H1 (cell line): ENCODE data around the gene NUP42. TPM values are rescaled to one million over a fixed set of nuclear protein-coding genes. Genes with fewer than 3 reads are reported as not detected.

Experiments used
- CTCF ChIA-PET: fragments of 300-600 bp; sonication (Branson Sonifier 250); formaldehyde crosslinking; loops from one replicate; lab custom pipeline; 2021; ENCODE audit not compliant: partially characterized antibody; lab: Charles Lee
- POLR2A ChIA-PET: fragments of 300-600 bp; sonication (Branson Sonifier 250); formaldehyde crosslinking; loops from one replicate; lab custom pipeline; 2021; ENCODE audit warnings: inconsistent platforms; ENCODE audit not compliant: partially characterized antibody; lab: Charles Lee
- DNase-seq, 2 experiments: peaks; one replicate each; pipeline versions ENCODE4 v3.0.0 to v3.0.0-alpha.2; 2010 to 2022; ENCODE audit warnings: low spot score in 2 of 2, low read depth in 1 of 2, mixed read lengths in 1 of 2
- FAIRE-seq: peaks from 2 replicates; lab custom pipeline; 2011; peaks lifted over from hg19 to GRCh38; lab: Jason Lieb, UNC
- H2AFZ ChIP-seq: 2 replicates; pipeline ENCODE4 v1.8.1; 2012; ENCODE audit warnings: low read length, inconsistent platforms
- H2AK5ac ChIP-seq: 2 replicates; pipeline ENCODE4 v1.6.1; 2013; ENCODE audit warnings: low read depth, low read length
- H2BK120ac ChIP-seq: replicated peaks from 2 replicates; pipeline ENCODE3; 2013; ENCODE audit warnings: low read depth, low read length, inconsistent platforms
- H2BK12ac ChIP-seq: 2 replicates; pipeline ENCODE4 v1.6.1; 2013; ENCODE audit warnings: low read depth, low read length
- H2BK15ac ChIP-seq: 2 replicates; pipeline ENCODE4 v1.6.1; 2013; ENCODE audit warnings: low read length
- H2BK20ac ChIP-seq: 2 replicates; pipeline ENCODE4 v1.6.1; 2013; ENCODE audit warnings: low read length
- H2BK5ac ChIP-seq: 2 replicates; pipeline ENCODE4 v1.6.1; 2013; ENCODE audit warnings: low read depth, low read length
- H3K14ac ChIP-seq: 2 replicates; pipeline ENCODE4 v1.6.1; 2013; ENCODE audit warnings: inconsistent platforms; ENCODE audit not compliant: insufficient read length
- H3K18ac ChIP-seq: 2 replicates; pipeline ENCODE4 v1.6.1; 2013; ENCODE audit warnings: low read length; ENCODE audit errors: extremely low read depth
- H3K23ac ChIP-seq: 2 replicates; pipeline ENCODE4 v1.6.1; 2013; ENCODE audit warnings: inconsistent platforms; ENCODE audit not compliant: insufficient read length
- H3K23me2 ChIP-seq: 2 replicates; pipeline ENCODE4 v1.6.1; 2013; ENCODE audit warnings: low read depth, low read length
- H3K27ac ChIP-seq: 2 replicates; pipeline ENCODE4 v1.6.1; 2011; ENCODE audit warnings: low read depth, low read length, inconsistent platforms
- H3K27me3 ChIP-seq, 4 experiments: replicated peaks in 1 of 4; 1 replicate in 1 of 4; 2 replicates in 3 of 4; pipeline versions ENCODE4 v1.6.1 to v1.8.1; 2011 to 2013; ENCODE audit warnings: low read length in 3 of 4, mild to moderate bottlenecking in 3 of 4, inconsistent platforms in 2 of 4, mixed read lengths in 2 of 4, moderate library complexity in 1 of 4; ENCODE audit not compliant: control insufficient read depth in 3 of 4, insufficient read depth in 3 of 4; ENCODE audit errors: extremely low read depth in 1 of 4
- H3K36me3 ChIP-seq, 4 experiments: 2 replicates each; pipeline versions ENCODE4 v1.6.1 to v1.8.1; 2011 to 2013; ENCODE audit warnings: mild to moderate bottlenecking in 4 of 4, low read length in 3 of 4, moderate library complexity in 2 of 4, control low read depth in 1 of 4, inconsistent platforms in 1 of 4; ENCODE audit not compliant: insufficient read depth in 4 of 4, control insufficient read depth in 2 of 4
- H3K4ac ChIP-seq: replicated peaks from 2 replicates; pipeline ENCODE3; 2013; ENCODE audit warnings: low read length, low read depth, mixed read lengths, inconsistent platforms; ENCODE audit not compliant: insufficient read length
- H3K4me1 ChIP-seq, 4 experiments: replicated peaks in 1 of 4; 1 replicate in 1 of 4; 2 replicates in 3 of 4; pipeline versions ENCODE4 v1.6.1 to v1.8.1; 2011 to 2013; ENCODE audit warnings: low read length in 3 of 4, inconsistent platforms in 2 of 4, mixed read lengths in 1 of 4; ENCODE audit not compliant: insufficient read depth in 4 of 4, control insufficient read depth in 3 of 4
- H3K4me2 ChIP-seq, 2 experiments: 2 replicates each; pipeline versions ENCODE4 v1.6.1 to v1.8.1; 2011 to 2013; ENCODE audit warnings: low read depth in 2 of 2, low read length in 2 of 2, control low read depth in 1 of 2, inconsistent platforms in 1 of 2, mild to moderate bottlenecking in 1 of 2; ENCODE audit not compliant: insufficient read depth in 1 of 2
- H3K4me3 ChIP-seq, 4 experiments: fragments of 200-600, 300-600 bp in 1 of 4; sonication (generic), shearing (Covaris generic), sonication (Bioruptor Twin) in 1 of 4; 2 replicates each; pipeline versions ENCODE4 v1.5.1 to v1.8.1; 2011 to 2016; ENCODE audit warnings: low read length in 4 of 4, low read depth in 3 of 4, control low read depth in 2 of 4, inconsistent platforms in 2 of 4, mild to moderate bottlenecking in 2 of 4, mixed read lengths in 1 of 4, moderate library complexity in 1 of 4; ENCODE audit not compliant: insufficient read depth in 2 of 4; ENCODE audit errors: extremely low read depth in 1 of 4
- H3K56ac ChIP-seq: replicated peaks from 2 replicates; pipeline ENCODE3; 2013; ENCODE audit warnings: low read depth, mild to moderate bottlenecking, mixed read lengths, low read length, inconsistent platforms; ENCODE audit not compliant: insufficient read length
- H3K79me1 ChIP-seq: 2 replicates; pipeline ENCODE4 v1.6.1; 2013; ENCODE audit warnings: low read depth, low read length, control low read depth
- H3K79me2 ChIP-seq, 2 experiments: 2 replicates each; pipeline versions ENCODE4 v1.6.1 to v1.8.1; 2012 to 2013; ENCODE audit warnings: low read length in 2 of 2, mild to moderate bottlenecking in 2 of 2, inconsistent platforms in 1 of 2; ENCODE audit not compliant: insufficient read depth in 2 of 2, control insufficient read depth in 1 of 2
- H3K9ac ChIP-seq, 4 experiments: replicated peaks in 1 of 4; 1 replicate in 1 of 4; 2 replicates in 3 of 4; pipeline versions ENCODE4 v1.6.1 to v1.8.1; 2011 to 2013; ENCODE audit warnings: low read depth in 3 of 4, low read length in 3 of 4, control low read depth in 2 of 4, mild to moderate bottlenecking in 2 of 4, moderate library complexity in 2 of 4, inconsistent platforms in 1 of 4; ENCODE audit errors: extremely low read depth in 1 of 4
- H3K9me3 ChIP-seq, 2 experiments: 2 replicates each; pipeline versions ENCODE4 v1.6.1 to v1.8.1; 2012 to 2013; ENCODE audit warnings: mild to moderate bottlenecking in 2 of 2, moderate library complexity in 2 of 2, control low read depth in 1 of 2, inconsistent platforms in 1 of 2, low read depth in 1 of 2, low read length in 1 of 2, mixed read lengths in 1 of 2; ENCODE audit not compliant: insufficient read depth in 2 of 2
- H4K20me1 ChIP-seq, 2 experiments: replicated peaks in 1 of 2; 2 replicates each; pipeline versions ENCODE3 to v1.8.1; 2011 to 2013; ENCODE audit warnings: inconsistent platforms in 2 of 2, low read length in 2 of 2, mild to moderate bottlenecking in 1 of 2; ENCODE audit not compliant: insufficient read depth in 2 of 2, control insufficient read depth in 1 of 2
- H4K5ac ChIP-seq: 2 replicates; pipeline ENCODE4 v1.6.1; 2013; ENCODE audit warnings: low read length, low read depth, mixed read lengths, inconsistent platforms; ENCODE audit not compliant: insufficient read length
- H4K8ac ChIP-seq: 2 replicates; pipeline ENCODE4 v1.8.0; 2013; ENCODE audit warnings: mild to moderate bottlenecking, moderate library complexity, low read length, inconsistent platforms; ENCODE audit not compliant: insufficient read depth; ENCODE audit errors: extremely low read depth
- H4K91ac ChIP-seq: replicated peaks from 2 replicates; pipeline ENCODE3; 2013; ENCODE audit warnings: low read length, mixed read lengths, inconsistent platforms; ENCODE audit not compliant: insufficient read length
- ASH2L ChIP-seq: fragments of 200-600, 300-600 bp; sonication (generic); IDR thresholded peaks from one replicate; pipeline ENCODE4 v1.7.1; 2017; ENCODE audit warnings: low read length
- CBX5 ChIP-seq: fragments of 300-800, 300-1000 bp; sonication (generic); IDR thresholded peaks from 2 replicates; pipeline ENCODE4 v1.7.1; 2016; ENCODE audit warnings: antibody characterized with exemption, low read length, low read depth
- CREB1 ChIP-seq: IDR thresholded peaks from 2 replicates; pipeline ENCODE4 v1.6.1; 2012; ENCODE audit warnings: inconsistent platforms
- EZH2 ChIP-seq: fragments of 200-600 bp; sonication (generic); IDR thresholded peaks from 2 replicates; pipeline ENCODE4 v1.7.1; 2012; ENCODE audit warnings: low read depth, mild to moderate bottlenecking, moderate library complexity, low read length, inconsistent platforms; ENCODE audit not compliant: severe bottlenecking
- KDM1A ChIP-seq: fragments of 200-600, 300-600 bp; sonication (generic); IDR thresholded peaks from 2 replicates; pipeline ENCODE4 v1.7.1; 2016; ENCODE audit warnings: mild to moderate bottlenecking, low read length, borderline replicate concordance
- RAD21 ChIP-seq, 2 experiments: IDR thresholded peaks in 1 of 2; conservative IDR thresholded peaks in 1 of 2; 2 replicates each; pipeline ENCODE4 v1.6.1; 2011; ENCODE audit warnings: low read depth in 2 of 2, low read length in 2 of 2, improper control_type of control experiment in 1 of 2, inconsistent platforms in 1 of 2, mild to moderate bottlenecking in 1 of 2, moderate library complexity in 1 of 2
- RFX5 ChIP-seq: IDR thresholded peaks from 2 replicates; pipeline ENCODE4 v1.6.1; 2011; ENCODE audit warnings: low read depth, low read length, improper control_type of control experiment, borderline replicate concordance
- SP2 ChIP-seq: IDR thresholded peaks from 2 replicates; pipeline ENCODE4 v1.6.1; 2012; ENCODE audit warnings: mild to moderate bottlenecking, low read length, inconsistent platforms
- SRF ChIP-seq: IDR thresholded peaks from 2 replicates; pipeline ENCODE4 v1.6.1; 2011; ENCODE audit warnings: mild to moderate bottlenecking, low read depth, low read length, moderate library complexity
- SUZ12 ChIP-seq: fragments of 200-600 bp; sonication (generic); IDR thresholded peaks from 2 replicates; pipeline ENCODE4 v1.6.1; 2012; ENCODE audit warnings: mild to moderate bottlenecking, inconsistent platforms, low read length, moderate library complexity, mixed read lengths
- TAF1 ChIP-seq: IDR thresholded peaks from 2 replicates; pipeline ENCODE4 v1.6.1; 2011; ENCODE audit warnings: mild to moderate bottlenecking, low read depth, low read length
- YY1 ChIP-seq: IDR thresholded peaks from 2 replicates; pipeline ENCODE4 v1.6.1; 2011; ENCODE audit warnings: low read depth, mild to moderate bottlenecking, low read length
- WGBS, 2 experiments: shearing (Covaris generic) in 1 of 2; methylation state at CpG; one replicate each; pipeline versions ENCODE4 v1.1.6 to v1.1.7; 2013 to 2015; ENCODE audit warnings: low lambda C conversion rate in 2 of 2, mixed read lengths in 2 of 2, inconsistent platforms in 1 of 2, low coverage in 1 of 2, missing lambda C conversion rate in 1 of 2; ENCODE audit not compliant: insufficient replicate concordance in 2 of 2, insufficient coverage in 1 of 2, insufficient read length in 1 of 2; ENCODE audit errors: extremely low coverage in 1 of 2, missing lambda C conversion rate in 1 of 2; 5-methylcytosine and 5-hydroxymethylcytosine counted together
- polyA plus RNA-seq, 7 experiments: library from polyadenylated mRNA; depleted of rRNA in 3 of 7; stranded (reverse) in 5 of 7; unstranded in 2 of 7; fragments of >200 nt in 5 of 7; fragments of 200-250 nt in 2 of 7; gene quantifications; 1 replicate in 5 of 7; 2 replicates in 1 of 7; 4 replicates in 1 of 7; pipeline versions ENCODE4 v1.2.1 to v1.2.3, GENCODE V29; 2011 to 2013; ENCODE audit warnings: missing spikeins in 2 of 7, mixed read lengths in 2 of 7
- total RNA-seq: library from RNA; stranded (reverse); fragmentation: NEBNext Ultra II Directional; extraction: Animal tissue kit (Norgen Biotek cat#: 25700); gene quantifications from 2 replicates; pipeline ENCODE4 v1.2.1, GENCODE V29; 2021
- TF ChIP-seq, protein P1 (sequence below): IDR thresholded peaks from 2 replicates; pipeline ENCODE4 v1.6.1; 2012; ENCODE audit warnings: inconsistent platforms
- TF ChIP-seq, protein P2 (sequence below): IDR thresholded peaks from 2 replicates; pipeline ENCODE4 v1.6.1; 2011; ENCODE audit warnings: low read depth, mild to moderate bottlenecking, low read length; ENCODE audit not compliant: insufficient read depth

The NUP42 gene
- total and polyA plus RNA-seq, 2 of the 8 experiments (the other 6 are each of a cell fraction or from before 2014, with no cell fraction given) = 31.8 to 41.2 TPM

DNA sequence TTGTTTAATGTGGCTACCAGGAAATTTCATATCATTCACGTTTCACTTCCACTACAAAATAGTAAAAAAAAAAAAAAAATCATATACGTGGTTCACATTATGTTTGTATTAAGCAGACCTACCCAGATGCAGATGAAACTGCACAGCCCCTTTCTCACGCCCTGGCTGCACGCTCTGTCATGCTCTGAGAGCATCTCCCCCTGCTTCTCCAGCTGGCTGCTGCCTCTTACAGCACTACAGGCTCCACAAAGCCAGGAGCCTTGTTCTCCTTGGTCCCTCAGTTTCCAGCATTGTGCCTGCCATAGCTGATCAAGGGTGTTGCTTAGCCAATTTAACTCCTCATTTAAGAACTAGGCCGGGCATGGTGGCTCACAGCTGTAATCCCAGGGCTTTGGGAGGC is 57.9 kb downstream of the NUP42 start:
- POLR2A ChIA-PET = interaction anchor here (0.7 kb wide), 1 partner anchor 142 kb away, joined by 3 read pairs; no protein-coding TSS in a partner anchor
- no peak overlapping the region for H4K8ac ChIP-seq
- no peaks in the 10 kb centered on the region; a peak in 1 of 4 replicates for H3K9me3 ChIP-seq
- no peak overlapping the region for H2BK15ac ChIP-seq
- H3K4ac ChIP-seq = no peak overlapping the region
- no peak overlapping the region for H2AFZ ChIP-seq
- no peak overlapping the region for H3K14ac ChIP-seq
- 92% methylated on average over 5 of the region's 5 CpGs; no CpG with 5 or more reads in 1 of the 2 experiments for WGBS, 2 experiments
- no peaks in the 10 kb centered on the region for H4K20me1 ChIP-seq
- H2BK120ac ChIP-seq = no peak overlapping the region
- H3K36me3 ChIP-seq = no peaks in the 10 kb centered on the region
- FAIRE-seq (no peak), DNase-seq (no peak)
- H3K27ac ChIP-seq = no peak overlapping the region
- H3K23me2 ChIP-seq = no peaks in the 10 kb centered on the region
- no peak overlapping the region for H3K9ac ChIP-seq
- no peaks in the 10 kb centered on the region for H3K4me1 ChIP-seq
- no peaks in the 10 kb centered on the region for H3K79me1 ChIP-seq
- H2AK5ac ChIP-seq = no peak overlapping the region
- no peak overlapping the region for H3K56ac ChIP-seq
- CTCF ChIA-PET = interaction anchor here (0.6 to 1.2 kb wide), 4 partner anchors 16 to 55 kb away, joined by 3 read pairs; no protein-coding TSS in a partner anchor
- H3K4me3 ChIP-seq = no peak overlapping the region
- H4K5ac ChIP-seq = no peak overlapping the region
- H3K23ac ChIP-seq = no peak overlapping the region
- H3K18ac ChIP-seq = no peak overlapping the region
- no peak overlapping the region for H2BK12ac ChIP-seq
- H2BK20ac ChIP-seq = no peak overlapping the region
- TF ChIP-seq CREB1 (no peak), ASH2L (no peak), SP2 (no peak), YY1 (no peak), RFX5 (no peak), KDM1A (no peak), EZH2 (no peak), CBX5 (no peak), SUZ12 (no peak), TAF1 (no peak), SRF (no peak), RAD21 (IDR thresholded peaks at IDR 0.05 in 1 of 2, conservative IDR thresholded peaks at IDR 0.05 in 1 of 2; ENCODE audit: low read depth in 2 of 2, low read length in 2 of 2) (no peak)
- TF ChIP-seq, protein P1, sequence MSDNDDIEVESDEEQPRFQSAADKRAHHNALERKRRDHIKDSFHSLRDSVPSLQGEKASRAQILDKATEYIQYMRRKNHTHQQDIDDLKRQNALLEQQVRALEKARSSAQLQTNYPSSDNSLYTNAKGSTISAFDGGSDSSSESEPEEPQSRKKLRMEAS = no peak
- TF ChIP-seq, protein P2, sequence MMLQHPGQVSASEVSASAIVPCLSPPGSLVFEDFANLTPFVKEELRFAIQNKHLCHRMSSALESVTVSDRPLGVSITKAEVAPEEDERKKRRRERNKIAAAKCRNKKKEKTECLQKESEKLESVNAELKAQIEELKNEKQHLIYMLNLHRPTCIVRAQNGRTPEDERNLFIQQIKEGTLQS = no peak
- H2BK5ac ChIP-seq = no peak overlapping the region
- no peak overlapping the region for H4K91ac ChIP-seq
- H3K27me3 ChIP-seq = no peaks in the 10 kb centered on the region
- H3K4me2 ChIP-seq = no peak overlapping the region
- no peaks in the 10 kb centered on the region for H3K79me2 ChIP-seq
